Measurements from ENCODE around the gene TP53BP2.

TP53BP2 gene

DNA sequence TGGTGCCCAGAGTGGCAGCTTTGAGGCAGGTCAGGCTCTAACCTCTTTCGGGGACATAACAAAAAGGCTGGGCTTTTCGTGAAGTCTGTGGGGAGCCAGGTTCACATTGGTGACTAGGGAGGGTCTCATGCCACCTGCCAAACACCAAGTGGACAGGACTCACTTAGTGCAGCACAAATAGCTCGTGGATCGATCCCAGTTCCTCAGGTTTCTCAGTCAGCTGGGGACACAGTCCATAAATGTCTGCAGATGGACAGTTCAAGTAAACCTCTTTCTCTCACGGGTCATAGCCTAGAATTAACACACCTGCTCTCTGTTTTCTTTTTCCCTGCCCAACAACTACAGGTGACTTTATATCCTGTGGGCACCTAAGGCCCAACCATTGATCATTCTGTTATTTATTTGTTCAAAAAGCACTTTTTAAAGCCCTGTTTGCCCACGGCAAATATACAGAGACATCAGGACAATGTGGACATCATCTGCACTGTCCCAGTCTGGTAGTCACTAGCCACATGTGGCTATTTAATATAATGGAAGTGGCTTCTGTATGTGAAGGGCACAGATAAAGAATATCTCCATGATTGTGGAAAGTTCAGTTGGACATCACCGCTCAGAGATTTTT, 79.9 kb downstream of the TP53BP2 start:
- no peak for DNase-seq (ENCODE audit: low read depth in 2 of 2, low spot score in 1 of 2)

DNA sequence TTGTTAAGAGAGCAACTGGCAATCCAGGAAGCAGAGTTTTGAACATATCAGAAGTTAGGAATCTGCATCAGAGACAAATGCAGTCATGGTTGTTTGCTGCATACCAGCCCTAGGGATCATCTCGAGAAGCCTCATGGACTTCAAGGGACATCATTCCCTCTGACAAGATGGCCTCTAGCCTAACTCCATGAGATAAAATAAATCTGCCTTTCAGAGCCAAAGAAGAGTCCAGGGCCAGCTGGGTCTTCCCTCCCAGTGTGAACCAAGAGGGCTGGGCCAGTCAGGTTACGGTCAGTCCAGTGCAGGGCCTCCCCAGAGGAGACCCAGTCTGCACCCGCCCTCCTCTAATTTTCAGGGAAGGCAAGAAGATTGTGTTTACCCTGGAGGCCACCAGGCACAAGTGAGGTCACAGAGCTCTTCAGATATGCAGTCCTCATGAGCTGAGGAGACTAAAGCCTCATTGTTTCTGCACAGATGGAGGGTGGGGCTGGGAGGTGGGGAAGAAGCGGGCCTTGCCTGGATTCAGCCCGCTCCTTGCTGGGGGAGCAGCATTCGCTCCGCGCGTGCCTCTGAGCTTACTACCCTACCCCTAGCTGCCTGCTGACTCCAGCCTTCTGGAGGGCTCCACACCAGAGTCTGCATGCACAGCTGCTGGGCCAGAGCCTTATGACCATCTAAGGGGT, 80.6 kb downstream of the TP53BP2 start:
- DNase-seq (ENCODE audit: low read depth in 2 of 2, low spot score in 1 of 2) = no peak

DNA sequence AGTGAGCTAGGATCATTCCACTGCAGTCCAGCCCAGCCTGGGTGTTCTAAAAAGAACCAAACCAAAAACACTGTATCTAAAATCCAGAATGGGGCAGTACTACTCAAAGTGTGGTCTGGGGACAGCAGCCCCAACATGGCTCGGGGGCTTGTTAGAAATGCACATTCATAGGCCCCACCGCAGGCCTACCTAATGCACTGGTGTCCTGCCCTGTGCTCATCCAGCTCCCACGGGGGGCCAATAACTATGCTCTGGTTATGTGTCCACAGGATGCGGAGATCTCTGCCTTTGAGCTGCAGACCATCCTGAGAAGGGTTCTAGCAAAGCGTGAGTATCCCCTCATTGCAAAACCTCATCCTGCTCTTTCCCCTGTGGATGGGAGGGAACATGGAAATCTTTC, 81.9 kb downstream of the TP53BP2 start:
- DNase-seq (ENCODE audit: low read depth in 2 of 2, low spot score in 1 of 2) = no peak

DNA sequence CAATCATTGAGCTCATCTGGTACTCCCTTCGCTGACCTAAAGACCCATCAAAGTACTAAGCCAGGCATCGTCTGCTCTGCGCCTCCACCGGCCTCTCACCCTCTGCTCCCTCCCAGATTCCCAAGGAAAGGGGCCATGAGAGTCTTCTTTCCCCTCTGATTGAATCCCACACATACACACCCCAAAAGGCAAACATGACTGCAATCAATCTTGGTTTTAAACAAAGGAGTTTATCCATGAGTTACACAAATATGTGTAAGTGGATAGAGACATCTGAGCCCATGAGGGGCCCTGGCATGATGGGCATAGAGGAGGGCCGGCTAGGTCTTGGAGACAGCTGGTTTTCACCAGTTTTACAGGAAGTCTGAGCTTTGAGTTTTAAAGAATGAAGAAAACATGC, 82.5 kb downstream of the TP53BP2 start:
- no peak for DNase-seq (ENCODE audit: low read depth in 2 of 2, low spot score in 1 of 2)

DNA sequence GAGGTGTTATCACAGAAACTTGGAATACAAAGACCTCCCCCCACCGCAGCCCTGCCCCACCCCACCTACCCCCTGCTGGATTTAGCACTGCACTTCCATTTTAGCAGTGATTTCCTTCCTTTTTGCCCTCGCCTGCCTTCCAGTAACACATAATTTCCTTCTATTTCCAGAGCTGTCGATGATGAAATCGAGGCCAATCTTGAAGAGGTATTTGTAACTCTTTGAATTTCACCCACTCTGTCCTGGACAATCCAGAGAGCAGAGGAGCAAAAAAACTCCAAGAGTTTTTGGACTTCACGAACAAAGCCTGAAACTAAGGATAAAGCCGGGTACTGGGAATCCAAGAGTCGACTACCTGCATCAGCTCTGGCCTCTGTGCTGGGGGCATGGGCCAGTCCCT, 84.3 kb downstream of the TP53BP2 start:
- no peak for DNase-seq (ENCODE audit: low read depth in 2 of 2, low spot score in 1 of 2)

DNA sequence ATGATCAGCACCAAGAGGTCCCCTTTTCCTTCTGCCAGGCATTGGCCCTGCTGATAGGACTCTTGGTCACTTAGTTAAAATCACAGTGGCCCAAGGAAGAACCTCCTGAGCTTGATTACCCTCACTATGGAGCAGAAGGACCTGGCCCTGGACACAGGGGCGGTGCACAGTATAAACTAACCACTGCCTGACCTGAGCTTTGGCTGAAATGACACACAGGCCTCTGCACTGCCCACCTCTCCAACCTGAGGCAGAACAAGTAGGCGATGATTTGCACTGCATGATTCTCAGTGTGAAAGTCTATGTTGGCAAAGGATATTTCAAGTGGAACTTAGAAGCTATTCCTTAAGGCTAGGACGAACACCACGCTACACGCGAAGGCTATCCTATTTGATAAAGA, 84.9 kb downstream of the TP53BP2 start:
- no peak for DNase-seq (ENCODE audit: low read depth in 2 of 2, low spot score in 1 of 2)

DNA sequence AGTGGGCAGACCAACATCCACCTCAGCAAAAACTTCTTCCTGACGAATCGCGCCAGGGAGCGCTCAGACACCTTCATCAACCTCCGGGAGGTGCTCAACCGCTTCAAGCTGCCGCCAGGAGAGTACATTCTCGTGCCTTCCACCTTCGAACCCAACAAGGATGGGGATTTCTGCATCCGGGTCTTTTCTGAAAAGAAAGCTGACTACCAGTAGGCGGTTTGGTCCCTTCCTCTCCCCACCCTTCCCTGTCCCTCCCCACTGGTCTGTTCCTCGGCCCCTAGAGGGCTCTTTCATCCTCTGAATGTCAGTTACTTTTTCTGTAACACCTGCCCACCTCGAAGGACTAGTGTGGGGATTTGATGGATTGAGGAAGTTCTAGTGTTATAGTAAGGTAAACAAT, 86.5 kb downstream of the TP53BP2 start:
- no peak for DNase-seq (ENCODE audit: low read depth in 2 of 2, low spot score in 1 of 2)

DNA sequence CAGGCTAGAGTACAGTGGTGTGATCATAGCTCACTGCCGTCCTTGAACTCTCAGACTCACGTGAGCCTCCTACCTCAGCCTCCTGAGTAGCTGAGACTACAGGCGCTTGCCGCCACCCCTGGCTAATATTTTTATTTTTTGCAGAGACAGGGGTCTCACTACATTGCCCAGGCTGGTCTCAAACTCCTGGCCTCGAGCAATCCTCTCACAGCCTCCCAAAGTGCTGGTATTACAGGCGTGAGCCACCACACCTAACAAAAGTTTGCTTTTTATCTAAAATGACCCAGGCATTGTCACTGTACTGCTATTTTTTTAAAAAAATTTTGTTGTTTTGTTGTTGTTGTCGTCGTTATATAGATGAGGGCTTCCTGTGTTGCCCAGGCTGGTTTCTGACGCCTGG, 87.0 kb downstream of the TP53BP2 start:
- DNase-seq (ENCODE audit: low read depth in 2 of 2, low spot score in 1 of 2) = no peak

DNA sequence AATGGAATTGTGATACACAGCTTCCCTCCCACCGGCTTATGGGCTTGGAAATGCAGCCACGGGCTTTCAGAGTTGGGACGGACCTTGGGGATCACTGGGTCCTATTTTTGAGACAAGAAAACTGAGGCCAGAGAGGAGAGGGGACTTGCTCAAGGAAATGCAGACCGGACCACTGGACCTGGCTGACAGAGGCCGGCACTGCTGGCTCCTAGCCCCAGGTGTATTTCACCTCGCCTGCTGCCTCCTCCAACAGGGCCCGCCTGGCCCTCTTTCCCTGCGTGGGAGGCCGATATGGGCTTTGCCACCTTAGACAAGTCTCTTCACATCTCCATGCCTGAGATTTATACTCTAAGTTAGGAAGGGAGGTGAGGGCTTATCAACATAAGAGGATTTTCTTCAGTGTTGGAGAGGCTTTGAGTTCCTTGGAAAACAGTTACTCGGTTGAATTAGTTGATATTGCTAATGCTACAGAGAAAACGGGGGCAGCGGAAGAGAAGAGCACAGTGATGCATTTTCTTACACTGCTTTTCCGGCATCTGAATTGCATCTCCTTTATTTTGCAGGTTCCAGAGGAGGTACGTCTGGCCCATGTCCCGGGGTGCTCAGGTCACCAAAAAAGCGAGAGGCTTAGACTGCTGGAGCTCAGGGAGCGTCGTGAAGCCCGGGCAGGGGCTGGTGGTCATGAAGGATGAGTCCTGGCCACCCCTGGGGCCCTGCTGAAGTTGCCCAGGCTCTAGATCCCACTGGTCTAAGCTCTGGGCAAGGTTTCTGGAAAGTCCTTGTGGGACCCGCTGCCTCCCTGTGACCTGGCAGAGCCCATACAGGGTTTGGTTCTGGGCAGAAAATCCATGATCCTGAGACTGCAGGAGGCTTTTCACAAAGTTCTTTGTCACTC, 88.7 kb downstream of the TP53BP2 start:
- no peak for DNase-seq (ENCODE audit: low read depth in 2 of 2, low spot score in 1 of 2)

DNA sequence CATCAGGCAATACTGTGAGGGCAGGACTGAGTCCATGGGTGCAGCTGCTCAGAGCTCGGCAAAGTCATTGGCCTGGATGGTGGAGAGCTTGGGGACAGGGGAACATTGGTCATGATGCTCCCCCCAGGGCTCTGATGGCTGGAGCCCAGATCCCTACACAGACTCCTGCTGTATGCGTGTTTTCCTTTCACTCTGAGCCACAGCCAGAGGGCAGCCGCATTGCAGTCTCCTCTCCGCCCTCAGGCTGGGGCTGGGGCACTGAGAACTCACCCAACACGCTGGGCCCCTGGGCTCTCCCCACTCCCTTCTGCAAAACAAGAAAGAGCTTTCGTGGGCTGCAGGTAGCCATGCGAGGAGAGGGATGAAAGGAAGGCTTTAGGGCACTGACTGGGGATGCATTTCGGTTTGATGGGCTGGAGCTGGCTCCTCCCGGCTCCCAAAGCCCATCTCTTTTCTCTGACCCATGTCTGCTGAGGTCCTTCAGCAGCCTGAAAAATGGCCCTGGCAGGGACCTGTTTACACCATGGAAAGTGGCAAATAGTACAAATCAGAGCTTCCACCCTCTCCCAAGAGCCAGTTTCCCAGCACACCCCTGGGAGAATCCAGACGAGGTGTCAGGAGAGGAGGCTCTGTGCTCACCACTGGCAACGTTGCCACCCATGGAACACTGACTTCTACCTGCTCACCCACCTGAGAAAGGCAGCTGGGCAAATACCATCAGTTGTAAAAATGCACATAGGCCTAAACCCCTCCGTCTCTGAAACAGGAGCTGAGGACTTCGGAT, 89.6 kb downstream of the TP53BP2 start:
- DNase-seq (ENCODE audit: low read depth in 2 of 2, low spot score in 1 of 2) = no peak

DNA sequence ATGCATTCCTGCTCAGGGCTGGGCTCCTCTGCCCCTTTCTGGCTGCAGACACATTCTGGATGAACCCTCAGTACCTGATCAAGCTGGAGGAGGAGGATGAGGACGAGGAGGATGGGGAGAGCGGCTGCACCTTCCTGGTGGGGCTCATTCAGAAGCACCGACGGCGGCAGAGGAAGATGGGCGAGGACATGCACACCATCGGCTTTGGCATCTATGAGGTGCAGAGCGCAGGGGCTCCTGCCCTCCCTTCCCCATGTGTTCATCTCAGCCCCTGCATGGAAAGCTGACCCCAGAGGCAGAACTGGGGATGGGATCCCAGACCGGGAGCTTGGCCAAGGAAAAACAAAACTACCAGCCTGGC, 90.3 kb downstream of the TP53BP2 start:
- DNase-seq (ENCODE audit: low read depth in 2 of 2, low spot score in 1 of 2) = no peak

DNA sequence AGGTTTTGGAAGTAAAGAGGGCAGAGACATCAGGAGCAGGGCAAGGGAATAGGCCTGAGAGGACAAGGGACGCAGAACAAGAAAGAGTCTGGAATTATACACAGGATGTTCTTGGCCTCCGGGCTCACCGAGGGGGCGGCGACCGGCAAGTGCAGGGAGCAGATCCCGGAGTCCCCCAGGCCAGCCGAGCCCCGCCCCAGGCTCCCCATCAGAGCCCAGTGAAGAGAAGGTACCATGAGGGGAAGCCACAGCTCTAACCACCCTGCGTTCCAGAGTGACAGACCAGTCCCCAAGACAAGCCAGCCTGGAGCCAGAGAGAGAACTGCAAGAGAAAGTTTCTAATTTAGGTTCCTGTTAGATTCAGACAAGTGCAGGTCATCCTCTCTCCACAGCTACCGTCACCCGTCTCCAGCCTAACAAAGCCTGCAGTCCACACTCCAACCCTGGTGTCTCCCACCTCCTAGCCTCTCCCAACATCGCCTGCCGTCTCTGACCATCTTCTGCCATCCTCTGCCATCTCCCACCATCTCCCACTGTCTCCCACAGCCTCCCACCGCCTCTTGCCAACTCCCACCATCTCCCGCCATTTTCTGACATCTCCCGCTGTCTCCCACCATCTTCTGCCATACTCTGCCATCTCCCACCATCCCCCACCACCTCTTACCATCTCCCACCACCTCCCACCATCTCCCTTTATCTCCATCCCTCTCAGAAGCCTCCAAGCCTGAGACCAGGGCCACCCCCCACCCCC, 90.9 kb downstream of the TP53BP2 start:
- no peak for DNase-seq (ENCODE audit: low read depth in 2 of 2, low spot score in 1 of 2)

DNA sequence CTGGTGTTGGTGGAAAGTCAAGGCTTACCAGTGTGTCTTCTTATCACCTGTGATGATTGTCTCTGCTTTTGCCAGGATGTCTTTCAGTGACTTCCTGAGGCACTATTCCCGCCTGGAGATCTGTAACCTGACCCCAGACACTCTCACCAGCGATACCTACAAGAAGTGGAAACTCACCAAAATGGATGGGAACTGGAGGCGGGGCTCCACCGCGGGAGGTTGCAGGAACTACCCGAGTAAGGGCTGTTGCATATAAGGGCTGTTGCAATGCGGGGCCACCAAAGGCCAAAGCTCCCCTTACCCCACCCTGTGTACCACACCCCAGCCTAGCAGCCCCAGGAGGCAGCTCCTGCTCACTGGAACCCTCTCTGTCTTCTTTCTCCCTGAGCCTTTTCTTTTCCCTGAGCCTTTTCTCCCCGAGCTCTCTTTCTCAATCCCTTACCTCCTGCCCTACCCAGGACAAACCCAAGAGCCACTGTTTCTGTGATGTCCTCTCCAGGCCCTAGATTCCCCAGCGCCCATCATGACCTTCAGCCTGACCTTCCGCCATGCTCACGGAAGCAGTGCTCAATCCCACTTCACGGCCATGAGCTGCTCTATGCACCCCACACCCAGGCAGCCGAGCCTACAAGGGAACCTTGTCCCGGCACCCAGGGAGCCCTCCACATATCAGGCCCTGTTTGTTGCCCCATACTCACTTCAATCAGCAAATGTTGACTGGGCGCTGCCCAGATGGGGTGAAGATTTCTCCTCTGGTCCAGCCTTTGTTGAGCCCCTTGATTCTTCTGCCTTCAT, 92.8 kb downstream of the TP53BP2 start:
- DNase-seq (ENCODE audit: low read depth in 2 of 2, low spot score in 1 of 2) = no peak

DNA sequence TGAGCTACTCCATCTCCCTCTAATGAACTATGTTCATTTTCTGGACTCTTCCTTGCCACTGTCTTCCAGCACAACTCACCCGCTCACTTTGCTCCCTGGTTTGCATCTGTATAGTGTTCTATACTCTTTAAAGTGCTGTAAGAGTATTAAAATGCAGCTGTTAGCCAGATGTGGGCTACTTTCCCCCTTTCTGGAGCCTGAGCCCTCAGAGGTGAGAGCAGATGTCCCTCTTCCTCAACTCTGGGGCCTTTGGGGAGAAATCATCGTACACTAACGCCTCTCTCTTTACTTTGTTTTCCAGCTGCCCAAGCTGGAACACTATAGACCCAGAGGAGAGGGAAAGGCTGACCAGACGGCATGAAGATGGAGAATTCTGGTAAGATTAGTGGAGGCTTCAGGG, 94.1 kb downstream of the TP53BP2 start:
- no peak for DNase-seq (ENCODE audit: low read depth in 2 of 2, low spot score in 1 of 2)

DNA sequence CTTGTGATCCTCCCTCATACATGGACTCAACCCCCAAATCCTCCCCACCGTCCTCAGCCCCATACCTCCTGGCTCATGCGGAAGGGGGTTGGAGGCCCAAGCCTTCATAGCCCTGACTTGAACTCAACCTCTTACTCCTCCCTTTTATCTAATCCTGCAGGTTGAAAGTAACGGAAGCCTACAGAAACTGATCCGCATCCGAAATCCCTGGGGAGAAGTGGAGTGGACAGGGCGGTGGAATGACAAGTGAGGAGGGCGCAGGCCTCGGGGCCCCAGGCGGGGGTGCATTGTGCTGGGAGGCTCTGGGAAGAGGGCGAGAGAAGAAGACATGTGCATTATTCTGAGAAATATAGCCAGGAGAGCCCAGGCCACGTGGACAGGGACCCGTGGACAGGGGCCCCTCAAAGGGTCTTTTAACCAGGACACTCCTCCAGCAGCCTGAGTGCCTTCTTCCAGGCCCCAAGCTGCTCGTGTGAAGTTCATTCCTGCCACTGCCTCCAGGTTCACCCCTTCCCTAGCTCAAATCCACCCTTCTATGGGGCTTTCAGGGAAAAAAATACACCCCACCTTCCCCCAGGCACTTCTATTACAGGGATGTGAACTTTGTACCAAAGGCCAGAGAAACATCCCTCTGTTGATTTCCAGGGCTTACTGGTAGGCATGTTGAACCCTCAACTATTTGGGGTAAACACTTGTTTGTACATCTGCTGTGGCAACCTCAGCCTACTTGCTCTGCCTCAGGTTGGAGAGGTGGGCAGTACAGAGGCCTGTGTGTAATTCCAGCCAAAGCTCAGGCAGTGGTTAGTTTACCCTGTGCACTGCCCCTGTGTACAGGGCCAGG, 94.8 kb downstream of the TP53BP2 start:
- DNase-seq (ENCODE audit: low read depth in 2 of 2, low spot score in 1 of 2) = no peak

DNA sequence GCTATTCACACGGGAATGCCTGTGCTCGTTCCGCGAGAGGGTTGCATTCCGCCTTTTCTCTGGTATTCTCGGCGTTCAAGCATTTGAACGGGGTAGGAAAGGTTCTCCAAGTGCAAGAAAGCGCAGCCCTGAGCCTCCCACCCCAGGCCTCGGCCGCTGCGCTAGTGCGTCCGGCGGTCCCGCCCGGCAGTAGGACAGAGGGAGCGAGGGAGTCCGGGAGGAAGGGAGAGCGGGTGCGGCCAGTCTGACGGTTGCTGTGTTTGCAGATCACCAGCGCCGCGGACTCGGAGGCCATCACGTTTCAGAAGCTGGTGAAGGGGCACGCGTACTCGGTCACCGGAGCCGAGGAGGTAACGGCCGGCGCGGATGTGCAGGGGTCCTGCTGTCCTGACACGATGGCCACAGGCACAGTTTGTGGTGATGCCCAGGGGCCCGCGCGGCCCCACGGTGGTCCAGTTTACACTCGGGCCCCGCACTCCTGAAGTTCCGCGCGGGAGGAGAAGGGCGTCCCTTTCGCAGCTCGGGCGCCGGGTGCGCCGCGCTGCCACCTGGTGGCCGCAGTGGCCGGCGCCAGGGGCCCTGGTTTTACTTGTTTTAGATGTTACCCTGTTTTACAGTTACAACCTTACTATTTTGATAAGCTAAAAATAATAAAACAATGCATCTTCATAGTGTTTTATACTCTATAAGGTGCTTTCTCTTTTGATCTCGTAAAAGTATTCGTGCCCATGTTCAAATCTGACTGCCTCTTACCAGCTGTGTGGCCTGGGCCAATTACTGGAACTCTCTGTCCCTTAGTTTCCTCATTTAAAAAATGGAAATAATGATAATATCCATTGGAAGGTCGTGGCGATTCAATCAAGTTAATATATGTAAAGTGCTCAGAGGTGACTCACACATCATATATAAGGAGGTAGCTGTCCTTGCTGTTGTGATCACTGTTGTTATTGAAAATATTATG, 96.7 kb downstream of the TP53BP2 start:
- DNase-seq (ENCODE audit: low read depth in 2 of 2, low spot score in 1 of 2) = peak; percentile 36 to 40

DNA sequence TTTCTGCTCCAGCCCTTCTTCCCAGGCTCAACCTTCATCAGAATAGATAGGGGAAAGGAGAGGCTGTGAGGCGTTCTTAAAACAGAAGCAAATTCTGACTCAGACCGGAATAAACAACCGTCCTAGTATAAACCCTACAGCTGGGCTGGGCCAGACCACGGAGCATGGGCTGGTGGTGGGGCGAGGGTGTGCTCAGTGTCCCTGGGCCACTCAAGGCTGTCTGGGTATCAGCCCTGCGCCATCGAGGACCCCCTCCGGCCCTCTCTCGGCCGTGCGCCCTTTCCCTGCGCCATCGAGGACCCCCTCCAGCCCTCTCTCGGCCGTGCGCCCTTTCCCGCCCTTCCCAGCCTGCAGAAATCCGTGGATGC, 97.4 kb downstream of the TP53BP2 start:
- DNase-seq (ENCODE audit: low read depth in 2 of 2, low spot score in 1 of 2) = no peak

DNA sequence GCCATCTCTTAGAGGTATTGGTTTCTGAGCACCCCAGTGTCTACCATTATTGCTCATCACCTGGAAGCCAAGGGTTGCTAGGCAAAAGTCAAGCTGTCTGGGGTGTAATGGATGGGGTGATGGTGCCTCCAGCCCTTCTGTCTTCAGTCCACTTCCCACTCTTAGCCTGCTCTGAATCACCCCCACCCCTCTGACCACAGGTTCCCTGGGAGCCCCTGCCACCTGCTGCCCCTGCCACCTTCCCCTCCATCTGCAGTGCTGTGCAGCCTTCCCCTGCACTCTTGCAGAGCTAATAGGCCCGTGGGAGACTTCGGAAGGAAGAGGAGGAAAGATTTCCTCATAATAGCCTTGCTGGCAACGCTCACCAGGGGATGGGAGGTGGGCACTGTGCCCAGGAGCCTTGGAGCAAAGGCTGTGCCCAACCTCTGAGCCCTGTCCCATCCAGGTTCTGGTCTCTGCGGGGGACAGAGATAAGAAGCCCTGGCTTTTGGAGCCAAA, 97.9 kb downstream of the TP53BP2 start:
- no peak for DNase-seq (ENCODE audit: low read depth in 2 of 2, low spot score in 1 of 2)
